ENCODE measurements around the gene WIPI1.

- TF ChIP-seq, protein P1, sequence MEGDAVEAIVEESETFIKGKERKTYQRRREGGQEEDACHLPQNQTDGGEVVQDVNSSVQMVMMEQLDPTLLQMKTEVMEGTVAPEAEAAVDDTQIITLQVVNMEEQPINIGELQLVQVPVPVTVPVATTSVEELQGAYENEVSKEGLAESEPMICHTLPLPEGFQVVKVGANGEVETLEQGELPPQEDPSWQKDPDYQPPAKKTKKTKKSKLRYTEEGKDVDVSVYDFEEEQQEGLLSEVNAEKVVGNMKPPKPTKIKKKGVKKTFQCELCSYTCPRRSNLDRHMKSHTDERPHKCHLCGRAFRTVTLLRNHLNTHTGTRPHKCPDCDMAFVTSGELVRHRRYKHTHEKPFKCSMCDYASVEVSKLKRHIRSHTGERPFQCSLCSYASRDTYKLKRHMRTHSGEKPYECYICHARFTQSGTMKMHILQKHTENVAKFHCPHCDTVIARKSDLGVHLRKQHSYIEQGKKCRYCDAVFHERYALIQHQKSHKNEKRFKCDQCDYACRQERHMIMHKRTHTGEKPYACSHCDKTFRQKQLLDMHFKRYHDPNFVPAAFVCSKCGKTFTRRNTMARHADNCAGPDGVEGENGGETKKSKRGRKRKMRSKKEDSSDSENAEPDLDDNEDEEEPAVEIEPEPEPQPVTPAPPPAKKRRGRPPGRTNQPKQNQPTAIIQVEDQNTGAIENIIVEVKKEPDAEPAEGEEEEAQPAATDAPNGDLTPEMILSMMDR (IDR thresholded peaks at IDR 0.05) = peak in 3 of 4 experiments; percentile 57 to 75 (median 64)
- TF ChIP-seq POLR2A (IDR thresholded peaks at IDR 0.05) (no peak), EP300 (IDR thresholded peaks at IDR 0.05) (no peak)
These were observed 58.3 kb downstream of the WIPI1 start for GRCh38 chr17:68398691-68399637.

Data from gastroesophageal sphincter (tissue), 3 donors.